ENCODE data around the gene LPAR3. TPM values are rescaled to one million over a fixed set of nuclear protein-coding genes. Genes with fewer than 3 reads are reported as not detected.

LPAR3 gene
- total and polyA plus RNA-seq, 2 of the 4 experiments (the other 2 are of a cell fraction), result 0.09 to 0.18 TPM

DNA sequence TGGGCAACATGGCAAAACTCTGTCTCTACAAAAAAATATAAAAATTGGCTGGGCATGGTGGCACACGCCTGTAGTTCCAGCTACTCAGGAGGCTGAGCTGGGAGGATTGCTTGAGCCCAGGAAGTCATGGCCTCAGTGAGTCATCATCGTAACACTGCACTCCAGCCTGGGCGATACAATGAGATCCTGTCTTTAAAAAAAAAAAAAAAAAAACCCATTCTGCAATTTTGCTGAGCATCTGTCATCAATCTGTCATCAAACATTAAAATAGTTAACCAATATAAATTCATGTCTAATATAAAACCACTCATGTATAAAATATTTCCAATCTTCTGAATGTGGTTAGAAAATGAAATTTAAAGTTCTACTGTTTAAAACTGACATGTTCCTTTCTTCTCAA, 56.9 kb downstream of the LPAR3 start:
- Histone ChIP-seq H2AK5ac (ENCODE audit: low read depth, low read length) (no peak overlapping the region), H3K4me1 (ENCODE audit: control insufficient read depth, insufficient read depth, low read length) (peaks cover 2% of the 10 kb centered on the region), H2BK20ac (ENCODE audit: low read depth, low read length) (no peak overlapping the region), H3K9ac (ENCODE audit: low read depth, low read length) (no peak overlapping the region), H3K14ac (replicated peaks; ENCODE audit: low read depth, low read length) (no peak overlapping the region), H3K23ac (ENCODE audit: low read depth, low read length) (no peak overlapping the region), H4K91ac (ENCODE audit: insufficient read depth, low read depth, low read length) (no peak overlapping the region), H3K36me3 (ENCODE audit: control insufficient read depth, insufficient read depth, low read length) (no peaks in the 10 kb centered on the region), H2BK15ac (ENCODE audit: low read depth, low read length) (no peak overlapping the region), H2AFZ (replicated peaks; ENCODE audit: low read length, poor library complexity) (no peak overlapping the region), H3K9me3 (ENCODE audit: control insufficient read depth, insufficient read depth, low read length) (no peaks in the 10 kb centered on the region; the same call in 1 of the 2 replicates), H3K56ac (ENCODE audit: extremely low read depth, insufficient read depth, low read length) (no peak overlapping the region), H2AK9ac (replicated peaks; ENCODE audit: low read depth, low read length, poor library complexity) (no peak overlapping the region), H4K5ac (ENCODE audit: low read depth, low read length) (no peak overlapping the region), H3K9me1 (ENCODE audit: insufficient read depth, low read length) (peaks cover 6% of the 10 kb centered on the region; the same call in 1 of the 2 replicates), H3K18ac (ENCODE audit: low read depth, low read length) (no peak overlapping the region), H3K27ac (ENCODE audit: insufficient read depth, low read length) (no peak overlapping the region), H4K20me1 (ENCODE audit: insufficient read depth, low read length) (no peaks in the 10 kb centered on the region), H2BK120ac (ENCODE audit: low read depth, low read length) (no peak overlapping the region), H3K27me3 (ENCODE audit: control insufficient read depth, insufficient read depth, low read length) (peaks cover 6% of the 10 kb centered on the region), H4K8ac (ENCODE audit: low read depth in 2 of 2, low read length in 2 of 2) (no peak overlapping the region), H3K4ac (ENCODE audit: low read depth, low read length) (no peak overlapping the region), H3K79me1 (ENCODE audit: low read depth in 1 of 2, low read length in 2 of 2) (no peaks in the 10 kb centered on the region), H2BK5ac (ENCODE audit: low read depth, low read length, poor library complexity, severe bottlenecking) (no peak overlapping the region), H3K4me3 (ENCODE audit: insufficient read depth, low read depth, low read length) (no peak overlapping the region), H3K4me2 (ENCODE audit: low read depth, low read length) (no peak overlapping the region)
- in situ Hi-C loops (cut with MboI; ENCODE audit: low sequenced_read_pairs) (no loop called here), intact Hi-C loops (cut with micrococcal nuclease) (no loop called here), dilution Hi-C loops (cut with HindIII; ENCODE audit: low sequenced_read_pairs, unreplicated experiment) (no loop called here)
- DNase-seq (no peak), ATAC-seq (ENCODE audit: low read depth) (no peak)
- POLR2A ChIA-PET (ENCODE audit: unreplicated experiment), result no interaction called here
- no TSS peak for BruUV-seq (replicated peaks)
- CTCF ChIA-PET, result interaction anchor here (0.9 kb wide), 1 partner anchor 32 kb away, joined by 3 read pairs; no protein-coding TSS in a partner anchor
- TF ChIP-seq CHD1 (IDR thresholded peaks at IDR 0.05; ENCODE audit: low read depth, low read length) (no peak), MAZ (IDR thresholded peaks at IDR 0.05; ENCODE audit: borderline replicate concordance, low read depth, low read length) (no peak), RAD21 (IDR thresholded peaks at IDR 0.05; ENCODE audit: low read length) (no peak), SMC3 (IDR thresholded peaks at IDR 0.05; ENCODE audit: low read depth, low read length) (no peak), CEBPB (IDR thresholded peaks at IDR 0.05; ENCODE audit: low read depth, low read length) (no peak), MXI1 (IDR thresholded peaks at IDR 0.05; ENCODE audit: borderline replicate concordance, low read depth, low read length) (no peak), BHLHE40 (IDR thresholded peaks at IDR 0.05; ENCODE audit: low read depth, low read length) (no peak), MAFK (IDR thresholded peaks at IDR 0.05; ENCODE audit: low read depth, low read length) (no peak), RCOR1 (IDR thresholded peaks at IDR 0.05; ENCODE audit: insufficient replicate concordance, low read length) (no peak)
- WGBS, 2 experiments (ENCODE audit: extremely low coverage in 2 of 2, insufficient read length in 1 of 2), result no CpG with 5 or more reads among the region's 3 CpGs

Measured in IMR-90 (cell line).